ENCODE measurements around the gene IL15. TPM values are rescaled to one million over a fixed set of nuclear protein-coding genes. Genes with fewer than 3 reads are reported as not detected.

Gene IL15
- total RNA-seq, 1 donor from 2014 or later: 0.80 TPM

DNA sequence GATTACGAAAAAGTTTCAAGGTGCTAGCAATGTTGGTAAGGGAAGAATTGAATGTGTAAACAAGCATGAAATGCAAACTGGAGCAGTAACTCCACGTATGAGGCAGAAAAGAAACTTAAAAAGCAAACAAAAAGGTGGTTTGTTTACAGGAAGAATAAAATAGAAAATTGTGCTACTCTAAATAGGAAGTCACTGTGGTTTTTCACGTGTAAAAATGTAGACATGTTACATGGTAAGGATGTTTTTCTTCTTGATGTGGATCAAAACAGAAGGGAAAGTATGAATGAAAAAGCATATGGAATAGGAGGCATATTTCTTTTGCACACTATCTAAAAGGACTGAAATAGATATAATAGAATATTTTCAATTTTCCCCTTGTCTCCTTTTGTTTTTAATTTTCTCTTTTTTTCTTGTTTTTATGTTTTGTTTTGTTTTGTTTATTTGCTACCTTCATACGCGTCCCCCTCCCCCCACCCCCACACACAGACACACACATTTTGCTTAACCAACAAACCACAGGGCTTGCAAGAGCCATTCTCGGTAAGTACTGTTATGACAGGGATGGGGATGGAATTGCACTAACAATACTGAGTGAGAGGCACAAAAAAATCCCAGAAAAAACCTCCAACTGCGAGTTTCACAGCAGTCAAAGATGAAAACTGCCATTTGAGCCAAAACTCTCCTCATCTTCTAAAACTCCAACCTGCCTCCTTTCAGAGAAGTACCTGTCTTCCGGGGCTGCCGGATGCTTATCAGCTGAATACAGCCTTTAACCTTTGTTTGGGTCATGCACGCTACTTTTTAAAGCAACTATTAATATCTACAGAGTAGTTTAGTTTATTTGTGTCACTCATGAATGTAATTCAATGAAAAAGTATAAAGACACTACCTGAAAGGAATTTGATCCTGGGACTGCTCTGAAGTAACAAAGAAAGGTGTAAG lies 135.8 kb downstream of the IL15 start:
- TF ChIP-seq, protein P1, sequence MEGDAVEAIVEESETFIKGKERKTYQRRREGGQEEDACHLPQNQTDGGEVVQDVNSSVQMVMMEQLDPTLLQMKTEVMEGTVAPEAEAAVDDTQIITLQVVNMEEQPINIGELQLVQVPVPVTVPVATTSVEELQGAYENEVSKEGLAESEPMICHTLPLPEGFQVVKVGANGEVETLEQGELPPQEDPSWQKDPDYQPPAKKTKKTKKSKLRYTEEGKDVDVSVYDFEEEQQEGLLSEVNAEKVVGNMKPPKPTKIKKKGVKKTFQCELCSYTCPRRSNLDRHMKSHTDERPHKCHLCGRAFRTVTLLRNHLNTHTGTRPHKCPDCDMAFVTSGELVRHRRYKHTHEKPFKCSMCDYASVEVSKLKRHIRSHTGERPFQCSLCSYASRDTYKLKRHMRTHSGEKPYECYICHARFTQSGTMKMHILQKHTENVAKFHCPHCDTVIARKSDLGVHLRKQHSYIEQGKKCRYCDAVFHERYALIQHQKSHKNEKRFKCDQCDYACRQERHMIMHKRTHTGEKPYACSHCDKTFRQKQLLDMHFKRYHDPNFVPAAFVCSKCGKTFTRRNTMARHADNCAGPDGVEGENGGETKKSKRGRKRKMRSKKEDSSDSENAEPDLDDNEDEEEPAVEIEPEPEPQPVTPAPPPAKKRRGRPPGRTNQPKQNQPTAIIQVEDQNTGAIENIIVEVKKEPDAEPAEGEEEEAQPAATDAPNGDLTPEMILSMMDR (IDR thresholded peaks at IDR 0.05; ENCODE audit: unreplicated experiment): no peak
- H3K27ac Mint-ChIP-seq: no peak overlapping the region
- peaks cover 15% of the 10 kb centered on the region for H3K9me3 Mint-ChIP-seq
- no peak overlapping the region for H3K4me3 Mint-ChIP-seq
- DNase-seq (ENCODE audit: low spot score in 2 of 2, unreplicated experiment in 2 of 2): no peak
- H3K4me1 Mint-ChIP-seq: peaks cover 14% of the 10 kb centered on the region
- H3K36me3 Mint-ChIP-seq: no peaks in the 10 kb centered on the region
- no peaks in the 10 kb centered on the region for H3K27me3 Mint-ChIP-seq (ENCODE audit: low read depth)

DNA sequence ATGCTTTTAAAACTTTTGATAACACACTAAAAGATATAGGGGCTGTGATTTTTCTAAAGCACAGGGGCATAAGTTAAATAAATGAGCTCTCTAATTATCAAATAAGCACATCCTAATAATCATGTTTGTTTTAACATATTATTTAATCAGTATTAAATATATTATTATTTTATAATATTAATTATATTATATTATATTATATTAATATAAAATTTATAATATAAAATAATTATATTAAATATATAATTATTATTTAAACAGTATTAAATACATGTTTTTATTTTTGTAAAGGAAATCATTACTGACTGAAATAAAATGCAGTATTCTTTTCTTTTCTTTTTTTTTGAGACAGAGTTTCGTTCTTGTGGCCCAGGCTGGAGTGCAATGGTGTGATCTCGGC lies 136.5 kb downstream of the IL15 start:
- H3K27me3 Mint-ChIP-seq (ENCODE audit: low read depth): no peaks in the 10 kb centered on the region
- peaks cover 8% of the 10 kb centered on the region for H3K4me1 Mint-ChIP-seq
- no peaks in the 10 kb centered on the region for H3K36me3 Mint-ChIP-seq
- H3K4me3 Mint-ChIP-seq: no peak overlapping the region
- no peak overlapping the region for H3K27ac Mint-ChIP-seq
- no peak for DNase-seq (ENCODE audit: low spot score in 2 of 2, unreplicated experiment in 2 of 2)
- peaks cover 20% of the 10 kb centered on the region for H3K9me3 Mint-ChIP-seq
- TF ChIP-seq, protein P1 (IDR thresholded peaks at IDR 0.05; ENCODE audit: unreplicated experiment): no peak

DNA sequence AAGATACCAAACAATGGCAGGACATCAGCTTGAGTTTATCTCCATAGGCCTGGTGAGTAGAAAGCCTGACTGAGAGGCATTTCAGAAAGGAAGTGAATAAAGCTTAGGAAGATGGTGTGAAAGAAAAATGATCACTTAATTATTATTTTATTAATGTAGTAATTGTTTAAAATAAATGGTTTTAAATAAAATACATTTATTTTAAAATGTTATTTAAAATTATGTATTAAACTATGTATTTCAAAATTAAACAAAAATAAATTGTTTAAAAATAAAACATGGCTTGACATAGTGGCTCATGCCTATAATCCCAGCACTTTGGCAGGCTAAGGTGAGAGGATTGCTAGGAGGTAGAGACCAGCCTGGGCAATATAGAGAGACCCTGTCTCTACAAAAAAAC lies 145.8 kb downstream of the IL15 start:
- Mint-ChIP-seq H3K36me3 (no peaks in the 10 kb centered on the region), H3K4me1 (no peaks in the 10 kb centered on the region), H3K9me3 (peaks cover 24% of the 10 kb centered on the region), H3K4me3 (no peak overlapping the region), H3K27me3 (ENCODE audit: low read depth) (no peaks in the 10 kb centered on the region), H3K27ac (no peak overlapping the region)
- TF ChIP-seq, protein P1 (IDR thresholded peaks at IDR 0.05; ENCODE audit: unreplicated experiment): no peak
- no peak for DNase-seq (ENCODE audit: low spot score in 2 of 2, unreplicated experiment in 2 of 2)
